PC-3 (cell line): ENCODE data around the gene SLC7A6. TPM values are rescaled to one million over a fixed set of nuclear protein-coding genes. Genes with fewer than 3 reads are reported as not detected.

ENCODE experiments used
- ATAC-seq: fragments of 200-7000 bp; cut with Tn5 transposase; 2 replicates; pipeline ENCODE4 v1.9.1; 2020; ENCODE audit warnings: mild to moderate bottlenecking, moderate library complexity
- BruUV-seq: library from RNA; stranded (reverse); fragments of 400-500 nt; replicated peaks from 2 replicates; lab custom pipeline; 2021; lab: Mats Ljungman, UMichigan
- CTCF ChIA-PET: fragments of 300-600 bp; sonication (Branson Sonifier 250); formaldehyde crosslinking; loops from one replicate; lab custom pipeline; 2022; ENCODE audit warnings: antibody characterized with exemption; lab: Charles Lee
- POLR2A ChIA-PET: fragments of 300-600 bp; sonication (Branson Sonifier 250); formaldehyde crosslinking; loops from one replicate; lab custom pipeline; 2022; ENCODE audit warnings: antibody characterized with exemption; ENCODE audit not compliant: unreplicated experiment; lab: Charles Lee
- DNase-seq: peaks from one replicate; pipeline ENCODE4 v3.0.0-alpha.2; 2015
- H2AFZ ChIP-seq: fragments of 300-600 bp; sonication (generic); 2 replicates; pipeline ENCODE4 v1.6.0; 2016; ENCODE audit warnings: antibody characterized with exemption, low read length
- H3F3A ChIP-seq: fragments of 300-600 bp; sonication (generic); one replicate; pipeline ENCODE4 v1.6.0; 2017; ENCODE audit warnings: antibody characterized with exemption, low read length, control low read depth, mild to moderate bottlenecking; ENCODE audit not compliant: unreplicated experiment
- H3K27ac ChIP-seq: fragments of 300-600 bp; sonication (generic); 2 replicates; pipeline ENCODE4 v1.5.1; 2016; ENCODE audit warnings: mild to moderate bottlenecking, low read length
- H3K27me3 ChIP-seq: fragments of 300-600 bp; sonication (generic); 2 replicates; pipeline ENCODE4 v1.6.1; 2016; ENCODE audit warnings: low read length, mixed read lengths
- H3K36me3 ChIP-seq: fragments of 300-600 bp; sonication (generic); 2 replicates; pipeline ENCODE4 v1.6.1; 2016; ENCODE audit warnings: low read depth, mixed run types, low read length, mixed read lengths
- H3K4me1 ChIP-seq: fragments of 300-600 bp; sonication (generic); 2 replicates; pipeline ENCODE4 v1.5.1; 2016; ENCODE audit warnings: low read length; ENCODE audit not compliant: insufficient read depth
- H3K4me2 ChIP-seq: fragments of 300-600 bp; sonication (generic); 2 replicates; pipeline ENCODE4 v1.6.0; 2016; ENCODE audit warnings: low read length
- H3K4me3 ChIP-seq: fragments of 300-600 bp; sonication (generic); 2 replicates; pipeline ENCODE4 v1.5.1; 2016; ENCODE audit warnings: mild to moderate bottlenecking, low read length, mixed read lengths
- H3K79me2 ChIP-seq: fragments of 300-600 bp; sonication (generic); 2 replicates; pipeline ENCODE4 v1.6.1; 2017; ENCODE audit warnings: low read length, mixed read lengths
- H3K9ac ChIP-seq: fragments of 300-600 bp; sonication (generic); 2 replicates; pipeline ENCODE4 v1.6.0; 2016; ENCODE audit warnings: mild to moderate bottlenecking, low read length
- H3K9me2 ChIP-seq: fragments of 300-600 bp; sonication (generic); replicated peaks from 2 replicates; pipeline ENCODE4 v1.6.1; 2016; ENCODE audit warnings: mixed run types, low read length, mixed read lengths
- H3K9me3 ChIP-seq: fragments of 300-600 bp; sonication (generic); 2 replicates; pipeline ENCODE4 v1.6.1; 2016; ENCODE audit warnings: low read length, mixed read lengths
- H4K20me1 ChIP-seq: fragments of 300-600 bp; sonication (generic); 2 replicates; pipeline ENCODE4 v1.6.1; 2016; ENCODE audit warnings: low read length, mixed read lengths
- EZH2 ChIP-seq: fragments of 300-600 bp; sonication (generic); IDR thresholded peaks from one replicate; pipeline ENCODE4 v1.6.1; 2017; ENCODE audit warnings: antibody characterized with exemption, mild to moderate bottlenecking, low read length; ENCODE audit not compliant: unreplicated experiment
- EZH2phosphoT487 ChIP-seq: fragments of 300-600 bp; sonication (generic); IDR thresholded peaks from 2 replicates; pipeline ENCODE4 v1.6.1; 2018; ENCODE audit warnings: mild to moderate bottlenecking, antibody characterized with exemption, low read length, borderline replicate concordance
- intact Hi-C: fragments of 100-400 bp; cut with micrococcal nuclease; formaldehyde crosslinking; loops from 2 replicates; pipeline ENCODE4 v1.9.0; 2023
- total RNA-seq: library from RNA; depleted of rRNA; stranded (reverse); fragments of >200 nt; gene quantifications from 2 replicates; pipeline ENCODE4 v1.2.3, GENCODE V29; 2014
- TF ChIP-seq, protein P1 (sequence below): fragments of 300-600 bp; sonication (generic); conservative IDR thresholded peaks from 2 replicates; pipeline ENCODE4 v1.5.1; 2017; ENCODE audit warnings: antibody characterized with exemption, low read depth, mild to moderate bottlenecking, low read length

The SLC7A6 gene
- total RNA-seq, 1 experiment from 2014 or later, result 24.7 TPM

GRCh38 chr16:68292425-68292824 lies 28.1 kb downstream of the SLC7A6 start:
- POLR2A ChIA-PET, result no interaction called here
- no peaks in the 10 kb centered on the region for H3K9me2 ChIP-seq
- TF ChIP-seq, protein P1, sequence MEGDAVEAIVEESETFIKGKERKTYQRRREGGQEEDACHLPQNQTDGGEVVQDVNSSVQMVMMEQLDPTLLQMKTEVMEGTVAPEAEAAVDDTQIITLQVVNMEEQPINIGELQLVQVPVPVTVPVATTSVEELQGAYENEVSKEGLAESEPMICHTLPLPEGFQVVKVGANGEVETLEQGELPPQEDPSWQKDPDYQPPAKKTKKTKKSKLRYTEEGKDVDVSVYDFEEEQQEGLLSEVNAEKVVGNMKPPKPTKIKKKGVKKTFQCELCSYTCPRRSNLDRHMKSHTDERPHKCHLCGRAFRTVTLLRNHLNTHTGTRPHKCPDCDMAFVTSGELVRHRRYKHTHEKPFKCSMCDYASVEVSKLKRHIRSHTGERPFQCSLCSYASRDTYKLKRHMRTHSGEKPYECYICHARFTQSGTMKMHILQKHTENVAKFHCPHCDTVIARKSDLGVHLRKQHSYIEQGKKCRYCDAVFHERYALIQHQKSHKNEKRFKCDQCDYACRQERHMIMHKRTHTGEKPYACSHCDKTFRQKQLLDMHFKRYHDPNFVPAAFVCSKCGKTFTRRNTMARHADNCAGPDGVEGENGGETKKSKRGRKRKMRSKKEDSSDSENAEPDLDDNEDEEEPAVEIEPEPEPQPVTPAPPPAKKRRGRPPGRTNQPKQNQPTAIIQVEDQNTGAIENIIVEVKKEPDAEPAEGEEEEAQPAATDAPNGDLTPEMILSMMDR, result no peak
- TF ChIP-seq EZH2phosphoT487, result no peak
- TF ChIP-seq EZH2, result no peak
- H3K36me3 ChIP-seq, result peaks cover 19% of the 10 kb centered on the region; the same call in 1 of the 2 replicates
- no peak overlapping the region for H3K4me3 ChIP-seq
- intact Hi-C loops, result no loop called here
- H3K27ac ChIP-seq, result no peak overlapping the region
- no peak overlapping the region for H3K4me2 ChIP-seq
- H2AFZ ChIP-seq, result no peak overlapping the region
- BruUV-seq, result no TSS peak
- CTCF ChIA-PET, result no interaction called here
- H3K79me2 ChIP-seq, result no peaks in the 10 kb centered on the region
- peaks cover 16% of the 10 kb centered on the region for H3K4me1 ChIP-seq
- ATAC-seq, result no peak
- no peak overlapping the region for H3K9ac ChIP-seq
- no peaks in the 10 kb centered on the region for H4K20me1 ChIP-seq
- H3K27me3 ChIP-seq, result no peaks in the 10 kb centered on the region
- H3K9me3 ChIP-seq, result no peaks in the 10 kb centered on the region
- no peak for DNase-seq
- H3F3A ChIP-seq, result no peaks in the 10 kb centered on the region

DNA sequence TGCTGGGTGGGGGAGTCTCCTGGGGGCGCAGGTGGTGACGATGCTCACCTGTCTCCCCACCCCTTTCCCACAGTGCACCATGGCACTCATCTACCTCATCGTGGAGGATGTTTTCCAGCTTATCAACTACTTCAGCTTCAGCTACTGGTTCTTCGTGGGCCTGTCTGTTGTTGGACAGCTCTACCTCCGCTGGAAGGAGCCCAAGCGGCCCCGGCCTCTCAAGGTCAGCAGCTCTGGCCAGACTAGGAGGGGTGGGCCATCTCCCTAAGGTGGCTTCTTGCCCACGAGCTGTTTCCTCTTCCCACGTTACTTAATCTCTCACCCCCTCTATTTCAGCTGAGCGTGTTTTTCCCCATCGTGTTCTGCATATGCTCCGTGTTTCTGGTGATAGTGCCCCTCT lies 32.0 kb downstream of the SLC7A6 start:
- Histone ChIP-seq H3K9me3 (no peaks in the 10 kb centered on the region), H3K27me3 (no peaks in the 10 kb centered on the region), H2AFZ (no peak overlapping the region), H3K27ac (no peak overlapping the region), H3K79me2 (no peaks in the 10 kb centered on the region), H3K9me2 (no peaks in the 10 kb centered on the region), H3K9ac (no peak overlapping the region), H3K4me3 (no peak overlapping the region), H3F3A (peaks cover 3% of the 10 kb centered on the region), H3K4me1 (peaks cover 12% of the 10 kb centered on the region), H3K36me3 (peaks cover 35% of the 10 kb centered on the region; the same call in 1 of the 2 replicates), H4K20me1 (no peaks in the 10 kb centered on the region), H3K4me2 (no peak overlapping the region)
- intact Hi-C loops, result no loop called here
- TF ChIP-seq, protein P1, result no peak
- TF ChIP-seq EZH2phosphoT487 (no peak), EZH2 (no peak)
- ATAC-seq, result no peak
- ChIA-PET CTCF (no interaction called here), POLR2A (no interaction called here)
- BruUV-seq, result no TSS peak
- DNase-seq, result no peak

DNA sequence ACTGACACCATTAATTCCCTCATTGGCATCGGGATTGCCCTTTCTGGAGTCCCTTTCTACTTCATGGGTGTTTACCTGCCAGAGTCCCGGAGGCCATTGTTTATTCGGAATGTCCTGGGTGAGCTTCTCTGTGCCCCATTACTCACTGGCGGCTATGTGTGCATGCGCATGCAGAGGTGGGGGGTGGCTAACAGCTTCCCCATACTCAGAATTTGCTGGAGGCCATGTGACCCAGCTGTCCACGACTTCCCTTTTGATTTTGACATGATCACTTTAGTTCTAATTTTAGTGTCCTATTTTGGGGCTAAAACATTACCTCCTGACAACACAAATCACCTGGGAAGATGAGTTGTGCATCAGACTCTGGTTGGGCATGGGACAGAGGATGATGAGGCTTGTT lies 32.4 kb downstream of the SLC7A6 start:
- no peak overlapping the region for H3K9ac ChIP-seq
- H3K27ac ChIP-seq, result no peak overlapping the region
- no peak overlapping the region for H3K4me2 ChIP-seq
- H3K4me3 ChIP-seq, result no peak overlapping the region
- peaks cover 34% of the 10 kb centered on the region; the same call in 1 of the 2 replicates for H3K36me3 ChIP-seq
- ChIA-PET POLR2A (no interaction called here), CTCF (no interaction called here)
- H2AFZ ChIP-seq, result no peak overlapping the region
- no peaks in the 10 kb centered on the region for H3K9me3 ChIP-seq
- no peaks in the 10 kb centered on the region for H4K20me1 ChIP-seq
- no peaks in the 10 kb centered on the region for H3K27me3 ChIP-seq
- no TSS peak for BruUV-seq
- intact Hi-C loops, result no loop called here
- DNase-seq, result no peak
- H3K79me2 ChIP-seq, result no peaks in the 10 kb centered on the region
- peaks cover 12% of the 10 kb centered on the region for H3K4me1 ChIP-seq
- H3K9me2 ChIP-seq, result no peaks in the 10 kb centered on the region
- TF ChIP-seq EZH2phosphoT487 (no peak), EZH2 (no peak)
- TF ChIP-seq, protein P1, result no peak
- peaks cover 3% of the 10 kb centered on the region for H3F3A ChIP-seq
- no peak for ATAC-seq
